Breast epithelium (tissue), 4 donors: ENCODE data around the gene MT1B. TPM values are rescaled to one million over a fixed set of nuclear protein-coding genes. Genes with fewer than 3 reads are reported as not detected.
A peak's percentile ranks its signal among the peaks of the same experiment; 100 is the strongest.
"Not testable (repeated sequence)": the region's sequence is repeated elsewhere in the genome, so short reads cannot be mapped to it uniquely, and the experiment has no call there.

Source experiments
- DNase-seq, 2 donors: peaks; one replicate each; pipeline ENCODE4 v3.0.0-alpha.2; 2019; ENCODE audit warnings: low spot score in 2 of 2
- H3K27ac ChIP-seq, 2 donors: fragments of 200-600 bp; sonication (generic) in 1 of 2; one replicate each; pipeline ENCODE4 v1.5.1; 2016 to 2019; ENCODE audit warnings: mild to moderate bottlenecking in 1 of 2
- H3K27me3 ChIP-seq, 2 donors: fragments of 200-600 bp; sonication (generic) in 1 of 2; one replicate each; pipeline versions ENCODE4 v1.5.1 to v1.6.0; 2017 to 2019; ENCODE audit warnings: control low read depth in 1 of 2, mild to moderate bottlenecking in 1 of 2
- H3K36me3 ChIP-seq: fragments of 200-600 bp; one replicate; pipeline ENCODE4 v1.5.1; 2019
- H3K4me1 ChIP-seq, 2 donors: fragments of 200-600 bp; sonication (generic); one replicate each; pipeline ENCODE4 v1.5.1; 2016 to 2019; ENCODE audit warnings: control low read depth in 1 of 2
- H3K4me3 ChIP-seq, 3 donors: fragments of 200-600 bp; sonication (generic); 1 replicate in 2 of 3; 2 replicates in 1 of 3; pipeline ENCODE4 v1.5.1; 2016 to 2019; ENCODE audit warnings: mild to moderate bottlenecking in 3 of 3, moderate library complexity in 2 of 3
- H3K9me3 ChIP-seq, 2 donors: fragments of 200-600 bp; sonication (generic) in 1 of 2; one replicate each; pipeline ENCODE4 v1.5.1; 2016 to 2019; ENCODE audit warnings: control low read depth in 1 of 2
- CTCF ChIP-seq, 3 donors: fragments of 450-650 bp; IDR thresholded peaks; one replicate each; pipeline ENCODE4 v1.5.1; 2016 to 2017; ENCODE audit warnings: antibody characterized with exemption in 3 of 3, mild to moderate bottlenecking in 3 of 3, moderate library complexity in 3 of 3
- POLR2A ChIP-seq: fragments of 450-650 bp; IDR thresholded peaks from one replicate; pipeline ENCODE4 v1.6.1; 2016; ENCODE audit warnings: antibody characterized with exemption, mild to moderate bottlenecking, moderate library complexity
- POLR2AphosphoS5 ChIP-seq, 3 donors: sonication (generic); formaldehyde crosslinking; IDR thresholded peaks; one replicate each; pipeline ENCODE4 v1.6.1; 2017; ENCODE audit warnings: antibody characterized with exemption in 3 of 3
- intact Hi-C: fragments of 100-400 bp; cut with DNase I; formaldehyde crosslinking; loops from one replicate; pipeline ENCODE4 v1.15.1; 2023; ENCODE audit warnings: low total_unique reads
- total RNA-seq, 3 donors: library from RNA; depleted of rRNA; stranded (reverse); fragments of >200 nt; gene quantifications; one replicate each; pipeline ENCODE4 v1.1.0, GENCODE V29; 2016

Gene MT1B
- total RNA-seq, 3 donors from 2014 or later: not detected

GRCh38 chr16:56657555-56658326 is 6.1 kb downstream of the MT1B start, which contains the start of gene MT1F:
Gene MT1F, plus strand, starts transcription at chr16:56657959. Its CDS starts 100 bp downstream, at chr16:56658059.
- peak within 1 kb of the TSS; percentile 80 to 94 for H3K27ac ChIP-seq
- peak; percentile 95 to 96 for DNase-seq
- intact Hi-C loops: no loop called here
- no peaks in the 10 kb centered on the region for H3K9me3 ChIP-seq
- H3K36me3 ChIP-seq: no peaks in the 10 kb centered on the region
- TF ChIP-seq POLR2AphosphoS5 (IDR thresholded peaks at IDR 0.05) (peak in 2 of 3 donors; percentile 10 to 29), CTCF (IDR thresholded peaks at IDR 0.05) (no peak)
- peak within 1 kb of the TSS; percentile 43 to 92 (median 77) for H3K4me3 ChIP-seq
- peaks cover 0 to 1% of the 10 kb centered on the region in 2 donors for H3K27me3 ChIP-seq
- H3K4me1 ChIP-seq: peaks cover 3 to 7% of the 10 kb centered on the region in 2 donors

- Histone ChIP-seq H3K4me3 (peak overlapping the region; percentile 43 to 92 (median 77)), H3K9me3 (no peaks in the 10 kb centered on the region), H3K4me1 (peaks cover 3 to 7% of the 10 kb centered on the region in 2 donors), H3K36me3 (no peaks in the 10 kb centered on the region), H3K27me3 (peaks cover 2 to 5% of the 10 kb centered on the region in 2 donors), H3K27ac (peak overlapping the region; percentile 80 to 94)
- intact Hi-C loops: no loop called here
- TF ChIP-seq POLR2AphosphoS5 (IDR thresholded peaks at IDR 0.05): no peak
- TF ChIP-seq POLR2A: no peak
- no peak for TF ChIP-seq CTCF (IDR thresholded peaks at IDR 0.05)
- DNase-seq: no peak
Observed at GRCh38 chr16:56658327-56658875, 6.7 kb downstream of the MT1B start.

GRCh38 chr16:56662357-56663354 is 11.0 kb downstream of the MT1B start:
- H3K27me3 ChIP-seq: peaks cover 2 to 5% of the 10 kb centered on the region in 2 donors
- peak overlapping the region in 2 of 3 donors; percentile 51 to 66 for H3K4me3 ChIP-seq

GRCh38 chr16:56664506-56664905 is 12.8 kb downstream of the MT1B start:
- Histone ChIP-seq H3K27me3 (peaks cover 2 to 14% of the 10 kb centered on the region in 2 donors), H3K36me3 (no peaks in the 10 kb centered on the region), H3K4me3 (no peak overlapping the region), H3K4me1 (no peaks in the 10 kb centered on the region), H3K9me3 (no peaks in the 10 kb centered on the region), H3K27ac (peak overlapping the region in 1 of 2 donors; percentile 2)
- no peak for DNase-seq
- intact Hi-C loops: loop anchor here (10.0 kb wide), 1 partner anchor 1920 kb away; no protein-coding TSS in a partner anchor
- no peak for TF ChIP-seq POLR2AphosphoS5 (IDR thresholded peaks at IDR 0.05)
- no peak for TF ChIP-seq CTCF (IDR thresholded peaks at IDR 0.05)
- TF ChIP-seq POLR2A: no peak

More at GRCh38 chr16:56662357-56663354, 11.0 kb downstream of the MT1B start:
- Histone ChIP-seq H3K27ac (peak overlapping the region; percentile 33 to 55), H3K9me3 (no peaks in the 10 kb centered on the region), H3K4me1 (peaks cover 3 to 7% of the 10 kb centered on the region in 2 donors), H3K36me3 (no peaks in the 10 kb centered on the region)
- no peak for DNase-seq
- intact Hi-C loops: loop anchor here (10.0 kb wide), 1 partner anchor 1918 kb away; no protein-coding TSS in a partner anchor
- TF ChIP-seq POLR2AphosphoS5 (IDR thresholded peaks at IDR 0.05): no peak
- no peak for TF ChIP-seq POLR2A
- TF ChIP-seq CTCF (IDR thresholded peaks at IDR 0.05): no peak

- H3K9me3 ChIP-seq, H3K4me1 ChIP-seq, H3K27ac ChIP-seq, DNase-seq, H3K4me3 ChIP-seq, H3K36me3 ChIP-seq: not testable (repeated sequence)
- intact Hi-C loops: loop anchor here (10.0 kb wide), 1 partner anchor 1921 kb away; no protein-coding TSS in a partner anchor
- peaks cover 2 to 23% of the 10 kb centered on the region in 2 donors for H3K27me3 ChIP-seq
Observed at GRCh38 chr16:56665286-56666261, 13.9 kb downstream of the MT1B start.
